A549 treated with CpdA at 1 μM for 4 hours (cell line): ENCODE measurements around the gene GOLGA6L4. TPM values are rescaled to one million over a fixed set of nuclear protein-coding genes. Genes with fewer than 3 reads are reported as not detected.

ENCODE experiments used
- total RNA-seq: library from RNA; stranded (reverse); fragments of 200-300 nt; extraction: Qiagen RNA extraction; gene quantifications from 5 replicates; pipeline ENCODE4 v1.2.3, GENCODE V29; 2022; ENCODE audit warnings: low read depth

GOLGA6L4 gene
- total RNA-seq = 0.68 to 2.1 TPM (median 0.91 TPM) in 5 replicates

GRCh38 chr15:84235573-84235972 is at the start of gene GOLGA6L4:
Gene GOLGA6L4 (plus strand): TSS chr15:84235773. CDS start chr15:84235835, 62 bp downstream.

